WTC11 (cell line): Measurements from ENCODE around the gene ZNF587. TPM values are rescaled to one million over a fixed set of nuclear protein-coding genes. Genes with fewer than 3 reads are reported as not detected.
"Not testable (repeated sequence)": the region's sequence is repeated elsewhere in the genome, so short reads cannot be mapped to it uniquely, and the experiment has no call there.

Experiments
- ATAC-seq: fragments of 200-7000 bp; cut with Tn5 transposase; 2 replicates; pipeline ENCODE4 v1.10.0; 2021; ENCODE audit warnings: mild to moderate bottlenecking, moderate library complexity
- CTCF ChIA-PET: fragments of 300-600 bp; sonication (Branson Sonifier 250); formaldehyde crosslinking; loops from one replicate; lab custom pipeline; 2021; ENCODE audit warnings: antibody characterized with exemption; lab: Charles Lee
- POLR2A ChIA-PET: fragments of 350-600 bp; sonication (Branson Sonifier 250); formaldehyde crosslinking; loops from one replicate; lab custom pipeline; 2021; ENCODE audit warnings: antibody characterized with exemption; lab: Charles Lee
- DNase-seq: peaks from one replicate; pipeline ENCODE4 v3.0.0; 2021; ENCODE audit warnings: low spot score
- H3K27ac Mint-ChIP-seq: 2 replicates; pipeline ENCODE4 v1.8.0; 2021; ENCODE audit warnings: mixed read lengths
- H3K27me3 Mint-ChIP-seq: 2 replicates; pipeline ENCODE4 v1.8.0; 2021; ENCODE audit warnings: low read depth, mild to moderate bottlenecking, moderate library complexity, mixed read lengths
- H3K36me3 Mint-ChIP-seq: 2 replicates; pipeline ENCODE4 v1.8.0; 2021; ENCODE audit warnings: mixed read lengths
- H3K4me1 Mint-ChIP-seq: 2 replicates; pipeline ENCODE4 v1.8.0; 2022; ENCODE audit warnings: mixed read lengths
- H3K4me3 Mint-ChIP-seq: 2 replicates; pipeline ENCODE4 v1.8.0; 2021; ENCODE audit warnings: mild to moderate bottlenecking, moderate library complexity, mixed read lengths
- H3K9me3 Mint-ChIP-seq: 2 replicates; pipeline ENCODE4 v1.8.0; 2021; ENCODE audit warnings: mixed read lengths
- ETV6 ChIP-seq: sonication (generic); formaldehyde crosslinking; IDR thresholded peaks from 2 replicates; pipeline ENCODE4 v1.8.1; 2022; ENCODE audit warnings: mild to moderate bottlenecking, missing genetic modification reagents
- JAZF1 ChIP-seq: fragments of 250-450 bp; sonication (Bioruptor Pico); IDR thresholded peaks from 2 replicates; pipeline ENCODE4 v1.9.0; 2021; ENCODE audit warnings: moderate library complexity, mild to moderate bottlenecking, inconsistent platforms
- MYBL2 ChIP-seq: sonication (generic); formaldehyde crosslinking; IDR thresholded peaks from 2 replicates; pipeline ENCODE4 v1.8.1; 2023; ENCODE audit warnings: mild to moderate bottlenecking, moderate library complexity, missing genetic modification reagents
- NR1H2 ChIP-seq: sonication (generic); formaldehyde crosslinking; IDR thresholded peaks from 2 replicates; pipeline ENCODE4 v1.9.0; 2021; ENCODE audit warnings: mild to moderate bottlenecking, moderate library complexity, missing genetic modification reagents
- SMAD4 ChIP-seq: sonication (generic); formaldehyde crosslinking; IDR thresholded peaks from 2 replicates; pipeline ENCODE4 v1.8.0; 2022; ENCODE audit warnings: mild to moderate bottlenecking, missing genetic modification reagents
- SP1 ChIP-seq: sonication (generic); formaldehyde crosslinking; conservative IDR thresholded peaks from 2 replicates; pipeline ENCODE4 v1.8.1; 2022; ENCODE audit warnings: missing genetic modification reagents
- total RNA-seq: library from RNA; stranded (reverse); gene quantifications from 3 replicates; pipeline ENCODE4 v1.2.3, GENCODE V29; 2021
- TF ChIP-seq, protein P1 (sequence below): sonication (generic); formaldehyde crosslinking; IDR thresholded peaks from 2 replicates; pipeline ENCODE4 v1.8.1; 2023; ENCODE audit warnings: mild to moderate bottlenecking, moderate library complexity, missing genetic modification reagents
- TF ChIP-seq, protein P2 (sequence below): sonication (generic); formaldehyde crosslinking; IDR thresholded peaks from 2 replicates; pipeline ENCODE4 v1.8.1; 2023; ENCODE audit warnings: mild to moderate bottlenecking, missing genetic modification reagents, moderate library complexity
- TF ChIP-seq, protein P3 (sequence below): sonication (generic); formaldehyde crosslinking; IDR thresholded peaks from 2 replicates; pipeline ENCODE4 v1.8.0; 2022; ENCODE audit warnings: missing genetic modification reagents
- TF ChIP-seq, protein P4 (sequence below): sonication (generic); formaldehyde crosslinking; IDR thresholded peaks from 2 replicates; pipeline ENCODE4 v1.8.0; 2022; ENCODE audit warnings: mild to moderate bottlenecking, missing genetic modification reagents
- TF ChIP-seq, protein P5 (sequence below): sonication (generic); formaldehyde crosslinking; IDR thresholded peaks from 2 replicates; pipeline ENCODE4 v1.8.0; 2023; ENCODE audit warnings: missing genetic modification reagents, mild to moderate bottlenecking, borderline replicate concordance
- TF ChIP-seq, protein P6 (sequence below): fragments of 200-600 bp; IDR thresholded peaks from 2 replicates; pipeline ENCODE4 v1.8.0; 2022; ENCODE audit warnings: antibody characterized with exemption
- TF ChIP-seq, protein P7 (sequence below): fragments of 250-450 bp; sonication (Bioruptor Pico); IDR thresholded peaks from 2 replicates; pipeline ENCODE4 v1.9.0; 2021; ENCODE audit warnings: mild to moderate bottlenecking, borderline replicate concordance

The ZNF587 gene
- total RNA-seq, 1 experiment from 2014 or later: 57.0 TPM

DNA sequence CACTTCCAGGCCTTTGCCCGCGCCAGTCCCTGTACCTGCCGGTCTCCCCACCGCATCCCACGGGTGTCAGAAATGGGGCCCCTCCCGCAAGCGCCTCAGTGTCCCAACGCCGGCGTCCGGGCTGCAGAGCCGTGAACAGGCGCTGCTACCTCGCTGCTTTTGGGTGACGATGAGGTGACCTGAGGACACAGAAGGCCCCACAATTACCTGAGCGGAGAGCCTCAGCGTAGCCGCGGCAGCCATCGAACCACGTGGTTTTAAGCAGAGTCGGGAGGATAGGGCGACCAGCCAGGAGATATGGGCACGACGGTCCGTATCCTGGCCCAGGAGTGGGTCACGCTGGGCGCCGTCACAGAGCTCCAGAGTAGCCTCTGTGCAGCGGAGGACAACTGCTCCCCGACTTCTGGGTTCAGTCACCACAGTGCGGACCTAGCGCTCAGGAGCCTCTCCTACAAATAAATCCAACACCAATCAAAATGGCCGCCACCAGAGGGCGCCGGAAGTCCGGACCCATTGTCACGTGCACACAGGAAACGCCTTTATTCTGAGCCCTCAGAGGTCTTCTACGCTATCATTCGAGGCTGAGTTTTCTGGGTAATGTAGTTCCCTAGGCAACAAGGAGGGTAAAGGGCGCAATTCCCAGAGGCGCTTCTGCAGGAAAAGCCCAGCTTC, 39.0 kb downstream of the ZNF587 start, which contains the start of gene ZNF814 (continued):
- TF ChIP-seq, protein P1, sequence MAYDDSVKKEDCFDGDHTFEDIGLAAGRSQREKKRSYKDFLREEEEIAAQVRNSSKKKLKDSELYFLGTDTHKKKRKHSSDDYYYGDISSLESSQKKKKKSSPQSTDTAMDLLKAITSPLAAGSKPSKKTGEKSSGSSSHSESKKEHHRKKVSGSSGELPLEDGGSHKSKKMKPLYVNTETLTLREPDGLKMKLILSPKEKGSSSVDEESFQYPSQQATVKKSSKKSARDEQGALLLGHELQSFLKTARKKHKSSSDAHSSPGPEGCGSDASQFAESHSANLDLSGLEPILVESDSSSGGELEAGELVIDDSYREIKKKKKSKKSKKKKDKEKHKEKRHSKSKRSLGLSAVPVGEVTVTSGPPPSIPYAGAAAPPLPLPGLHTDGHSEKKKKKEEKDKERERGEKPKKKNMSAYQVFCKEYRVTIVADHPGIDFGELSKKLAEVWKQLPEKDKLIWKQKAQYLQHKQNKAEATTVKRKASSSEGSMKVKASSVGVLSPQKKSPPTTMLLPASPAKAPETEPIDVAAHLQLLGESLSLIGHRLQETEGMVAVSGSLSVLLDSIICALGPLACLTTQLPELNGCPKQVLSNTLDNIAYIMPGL (CRISPR knock-in tag): peak; percentile 15; the same call in 1 of the 2 replicates
- TF ChIP-seq ETV6 (CRISPR knock-in tag): no peak
- TF ChIP-seq, protein P2, sequence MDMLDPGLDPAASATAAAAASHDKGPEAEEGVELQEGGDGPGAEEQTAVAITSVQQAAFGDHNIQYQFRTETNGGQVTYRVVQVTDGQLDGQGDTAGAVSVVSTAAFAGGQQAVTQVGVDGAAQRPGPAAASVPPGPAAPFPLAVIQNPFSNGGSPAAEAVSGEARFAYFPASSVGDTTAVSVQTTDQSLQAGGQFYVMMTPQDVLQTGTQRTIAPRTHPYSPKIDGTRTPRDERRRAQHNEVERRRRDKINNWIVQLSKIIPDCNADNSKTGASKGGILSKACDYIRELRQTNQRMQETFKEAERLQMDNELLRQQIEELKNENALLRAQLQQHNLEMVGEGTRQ (CRISPR knock-in tag): peak; percentile 95
- TF ChIP-seq NR1H2: no peak
- TF ChIP-seq, protein P3, sequence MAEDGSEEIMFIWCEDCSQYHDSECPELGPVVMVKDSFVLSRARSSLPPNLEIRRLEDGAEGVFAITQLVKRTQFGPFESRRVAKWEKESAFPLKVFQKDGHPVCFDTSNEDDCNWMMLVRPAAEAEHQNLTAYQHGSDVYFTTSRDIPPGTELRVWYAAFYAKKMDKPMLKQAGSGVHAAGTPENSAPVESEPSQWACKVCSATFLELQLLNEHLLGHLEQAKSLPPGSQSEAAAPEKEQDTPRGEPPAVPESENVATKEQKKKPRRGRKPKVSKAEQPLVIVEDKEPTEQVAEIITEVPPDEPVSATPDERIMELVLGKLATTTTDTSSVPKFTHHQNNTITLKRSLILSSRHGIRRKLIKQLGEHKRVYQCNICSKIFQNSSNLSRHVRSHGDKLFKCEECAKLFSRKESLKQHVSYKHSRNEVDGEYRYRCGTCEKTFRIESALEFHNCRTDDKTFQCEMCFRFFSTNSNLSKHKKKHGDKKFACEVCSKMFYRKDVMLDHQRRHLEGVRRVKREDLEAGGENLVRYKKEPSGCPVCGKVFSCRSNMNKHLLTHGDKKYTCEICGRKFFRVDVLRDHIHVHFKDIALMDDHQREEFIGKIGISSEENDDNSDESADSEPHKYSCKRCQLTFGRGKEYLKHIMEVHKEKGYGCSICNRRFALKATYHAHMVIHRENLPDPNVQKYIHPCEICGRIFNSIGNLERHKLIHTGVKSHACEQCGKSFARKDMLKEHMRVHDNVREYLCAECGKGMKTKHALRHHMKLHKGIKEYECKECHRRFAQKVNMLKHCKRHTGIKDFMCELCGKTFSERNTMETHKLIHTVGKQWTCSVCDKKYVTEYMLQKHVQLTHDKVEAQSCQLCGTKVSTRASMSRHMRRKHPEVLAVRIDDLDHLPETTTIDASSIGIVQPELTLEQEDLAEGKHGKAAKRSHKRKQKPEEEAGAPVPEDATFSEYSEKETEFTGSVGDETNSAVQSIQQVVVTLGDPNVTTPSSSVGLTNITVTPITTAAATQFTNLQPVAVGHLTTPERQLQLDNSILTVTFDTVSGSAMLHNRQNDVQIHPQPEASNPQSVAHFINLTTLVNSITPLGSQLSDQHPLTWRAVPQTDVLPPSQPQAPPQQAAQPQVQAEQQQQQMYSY (CRISPR knock-in tag): peak; percentile 66
- TF ChIP-seq, protein P4, sequence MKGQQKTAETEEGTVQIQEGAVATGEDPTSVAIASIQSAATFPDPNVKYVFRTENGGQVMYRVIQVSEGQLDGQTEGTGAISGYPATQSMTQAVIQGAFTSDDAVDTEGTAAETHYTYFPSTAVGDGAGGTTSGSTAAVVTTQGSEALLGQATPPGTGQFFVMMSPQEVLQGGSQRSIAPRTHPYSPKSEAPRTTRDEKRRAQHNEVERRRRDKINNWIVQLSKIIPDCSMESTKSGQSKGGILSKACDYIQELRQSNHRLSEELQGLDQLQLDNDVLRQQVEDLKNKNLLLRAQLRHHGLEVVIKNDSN (CRISPR knock-in tag): peak; percentile 95
- peak; percentile 70; the same call in 1 of the 2 replicates for TF ChIP-seq MYBL2 (CRISPR knock-in tag)
- TF ChIP-seq, protein P5, sequence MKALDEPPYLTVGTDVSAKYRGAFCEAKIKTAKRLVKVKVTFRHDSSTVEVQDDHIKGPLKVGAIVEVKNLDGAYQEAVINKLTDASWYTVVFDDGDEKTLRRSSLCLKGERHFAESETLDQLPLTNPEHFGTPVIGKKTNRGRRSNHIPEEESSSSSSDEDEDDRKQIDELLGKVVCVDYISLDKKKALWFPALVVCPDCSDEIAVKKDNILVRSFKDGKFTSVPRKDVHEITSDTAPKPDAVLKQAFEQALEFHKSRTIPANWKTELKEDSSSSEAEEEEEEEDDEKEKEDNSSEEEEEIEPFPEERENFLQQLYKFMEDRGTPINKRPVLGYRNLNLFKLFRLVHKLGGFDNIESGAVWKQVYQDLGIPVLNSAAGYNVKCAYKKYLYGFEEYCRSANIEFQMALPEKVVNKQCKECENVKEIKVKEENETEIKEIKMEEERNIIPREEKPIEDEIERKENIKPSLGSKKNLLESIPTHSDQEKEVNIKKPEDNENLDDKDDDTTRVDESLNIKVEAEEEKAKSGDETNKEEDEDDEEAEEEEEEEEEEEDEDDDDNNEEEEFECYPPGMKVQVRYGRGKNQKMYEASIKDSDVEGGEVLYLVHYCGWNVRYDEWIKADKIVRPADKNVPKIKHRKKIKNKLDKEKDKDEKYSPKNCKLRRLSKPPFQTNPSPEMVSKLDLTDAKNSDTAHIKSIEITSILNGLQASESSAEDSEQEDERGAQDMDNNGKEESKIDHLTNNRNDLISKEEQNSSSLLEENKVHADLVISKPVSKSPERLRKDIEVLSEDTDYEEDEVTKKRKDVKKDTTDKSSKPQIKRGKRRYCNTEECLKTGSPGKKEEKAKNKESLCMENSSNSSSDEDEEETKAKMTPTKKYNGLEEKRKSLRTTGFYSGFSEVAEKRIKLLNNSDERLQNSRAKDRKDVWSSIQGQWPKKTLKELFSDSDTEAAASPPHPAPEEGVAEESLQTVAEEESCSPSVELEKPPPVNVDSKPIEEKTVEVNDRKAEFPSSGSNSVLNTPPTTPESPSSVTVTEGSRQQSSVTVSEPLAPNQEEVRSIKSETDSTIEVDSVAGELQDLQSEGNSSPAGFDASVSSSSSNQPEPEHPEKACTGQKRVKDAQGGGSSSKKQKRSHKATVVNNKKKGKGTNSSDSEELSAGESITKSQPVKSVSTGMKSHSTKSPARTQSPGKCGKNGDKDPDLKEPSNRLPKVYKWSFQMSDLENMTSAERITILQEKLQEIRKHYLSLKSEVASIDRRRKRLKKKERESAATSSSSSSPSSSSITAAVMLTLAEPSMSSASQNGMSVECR (CRISPR knock-in tag): peak; percentile 65; the same call in 1 of the 2 replicates
- TF ChIP-seq JAZF1 (CRISPR knock-in tag): no peak
- TF ChIP-seq, protein P6, sequence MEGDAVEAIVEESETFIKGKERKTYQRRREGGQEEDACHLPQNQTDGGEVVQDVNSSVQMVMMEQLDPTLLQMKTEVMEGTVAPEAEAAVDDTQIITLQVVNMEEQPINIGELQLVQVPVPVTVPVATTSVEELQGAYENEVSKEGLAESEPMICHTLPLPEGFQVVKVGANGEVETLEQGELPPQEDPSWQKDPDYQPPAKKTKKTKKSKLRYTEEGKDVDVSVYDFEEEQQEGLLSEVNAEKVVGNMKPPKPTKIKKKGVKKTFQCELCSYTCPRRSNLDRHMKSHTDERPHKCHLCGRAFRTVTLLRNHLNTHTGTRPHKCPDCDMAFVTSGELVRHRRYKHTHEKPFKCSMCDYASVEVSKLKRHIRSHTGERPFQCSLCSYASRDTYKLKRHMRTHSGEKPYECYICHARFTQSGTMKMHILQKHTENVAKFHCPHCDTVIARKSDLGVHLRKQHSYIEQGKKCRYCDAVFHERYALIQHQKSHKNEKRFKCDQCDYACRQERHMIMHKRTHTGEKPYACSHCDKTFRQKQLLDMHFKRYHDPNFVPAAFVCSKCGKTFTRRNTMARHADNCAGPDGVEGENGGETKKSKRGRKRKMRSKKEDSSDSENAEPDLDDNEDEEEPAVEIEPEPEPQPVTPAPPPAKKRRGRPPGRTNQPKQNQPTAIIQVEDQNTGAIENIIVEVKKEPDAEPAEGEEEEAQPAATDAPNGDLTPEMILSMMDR: peak; percentile 46; the same call in 1 of the 2 replicates
- no peak for TF ChIP-seq SMAD4 (CRISPR knock-in tag)
- peak; percentile 47; the same call in 1 of the 2 replicates for TF ChIP-seq SP1 (CRISPR knock-in tag)
- TF ChIP-seq, protein P7, sequence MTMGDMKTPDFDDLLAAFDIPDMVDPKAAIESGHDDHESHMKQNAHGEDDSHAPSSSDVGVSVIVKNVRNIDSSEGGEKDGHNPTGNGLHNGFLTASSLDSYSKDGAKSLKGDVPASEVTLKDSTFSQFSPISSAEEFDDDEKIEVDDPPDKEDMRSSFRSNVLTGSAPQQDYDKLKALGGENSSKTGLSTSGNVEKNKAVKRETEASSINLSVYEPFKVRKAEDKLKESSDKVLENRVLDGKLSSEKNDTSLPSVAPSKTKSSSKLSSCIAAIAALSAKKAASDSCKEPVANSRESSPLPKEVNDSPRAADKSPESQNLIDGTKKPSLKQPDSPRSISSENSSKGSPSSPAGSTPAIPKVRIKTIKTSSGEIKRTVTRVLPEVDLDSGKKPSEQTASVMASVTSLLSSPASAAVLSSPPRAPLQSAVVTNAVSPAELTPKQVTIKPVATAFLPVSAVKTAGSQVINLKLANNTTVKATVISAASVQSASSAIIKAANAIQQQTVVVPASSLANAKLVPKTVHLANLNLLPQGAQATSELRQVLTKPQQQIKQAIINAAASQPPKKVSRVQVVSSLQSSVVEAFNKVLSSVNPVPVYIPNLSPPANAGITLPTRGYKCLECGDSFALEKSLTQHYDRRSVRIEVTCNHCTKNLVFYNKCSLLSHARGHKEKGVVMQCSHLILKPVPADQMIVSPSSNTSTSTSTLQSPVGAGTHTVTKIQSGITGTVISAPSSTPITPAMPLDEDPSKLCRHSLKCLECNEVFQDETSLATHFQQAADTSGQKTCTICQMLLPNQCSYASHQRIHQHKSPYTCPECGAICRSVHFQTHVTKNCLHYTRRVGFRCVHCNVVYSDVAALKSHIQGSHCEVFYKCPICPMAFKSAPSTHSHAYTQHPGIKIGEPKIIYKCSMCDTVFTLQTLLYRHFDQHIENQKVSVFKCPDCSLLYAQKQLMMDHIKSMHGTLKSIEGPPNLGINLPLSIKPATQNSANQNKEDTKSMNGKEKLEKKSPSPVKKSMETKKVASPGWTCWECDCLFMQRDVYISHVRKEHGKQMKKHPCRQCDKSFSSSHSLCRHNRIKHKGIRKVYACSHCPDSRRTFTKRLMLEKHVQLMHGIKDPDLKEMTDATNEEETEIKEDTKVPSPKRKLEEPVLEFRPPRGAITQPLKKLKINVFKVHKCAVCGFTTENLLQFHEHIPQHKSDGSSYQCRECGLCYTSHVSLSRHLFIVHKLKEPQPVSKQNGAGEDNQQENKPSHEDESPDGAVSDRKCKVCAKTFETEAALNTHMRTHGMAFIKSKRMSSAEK (CRISPR knock-in tag): no peak

DNA sequence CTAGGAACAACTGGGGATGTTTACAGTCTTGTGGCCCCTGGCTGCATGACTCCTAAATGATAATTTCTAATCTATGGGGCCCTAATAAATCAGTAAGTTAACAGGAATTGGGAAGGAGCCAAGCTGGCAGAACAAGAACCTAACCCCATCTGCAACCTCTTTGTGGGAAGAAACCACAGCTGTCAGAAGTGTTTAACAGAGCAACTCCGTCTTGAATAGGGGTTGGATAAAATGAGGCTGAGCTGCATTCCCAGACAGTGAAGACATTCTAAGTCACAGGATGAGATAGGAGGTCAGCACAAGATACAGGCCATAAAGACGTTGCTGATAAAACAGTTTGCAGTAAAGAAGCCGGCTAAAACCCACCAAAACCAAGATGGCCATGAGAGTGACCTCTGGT, 41.0 kb downstream of the ZNF587 start:
- POLR2A ChIA-PET, H3K27ac Mint-ChIP-seq, ATAC-seq, DNase-seq, H3K27me3 Mint-ChIP-seq, H3K9me3 Mint-ChIP-seq, CTCF ChIA-PET, H3K4me3 Mint-ChIP-seq: not testable (repeated sequence)
- Mint-ChIP-seq H3K36me3 (peaks cover 19% of the 10 kb centered on the region), H3K4me1 (peaks cover 24% of the 10 kb centered on the region)
